ENCODE results near the gene COL19A1.

COL19A1 gene

DNA sequence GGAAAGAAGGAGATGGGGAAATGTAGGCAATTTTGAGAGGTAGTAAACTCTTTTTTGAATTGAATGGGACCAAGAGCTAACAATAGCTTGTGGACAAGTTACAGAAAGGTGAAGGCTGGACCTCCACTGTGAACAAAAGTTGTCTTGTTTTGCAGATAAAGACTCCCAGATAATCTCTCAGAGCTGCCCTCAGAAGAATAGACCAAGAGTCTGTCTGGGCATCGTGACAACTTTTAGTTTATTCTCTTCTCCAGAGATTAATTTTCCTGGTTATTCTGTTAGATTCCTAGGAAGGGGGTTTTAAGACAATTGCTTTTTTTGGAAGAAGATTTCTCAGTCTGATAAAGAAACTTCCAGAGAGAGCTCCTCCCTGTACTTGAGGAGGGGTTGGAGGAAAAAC is 161.9 kb downstream of the COL19A1 start:
- H3K79me2 ChIP-seq (ENCODE audit: low read length): no peaks in the 10 kb centered on the region
- no peak overlapping the region for H3K4me3 ChIP-seq (ENCODE audit: low read length)
- H2AFZ ChIP-seq (ENCODE audit: low read depth, low read length): no peak overlapping the region
- TF ChIP-seq, protein P1, sequence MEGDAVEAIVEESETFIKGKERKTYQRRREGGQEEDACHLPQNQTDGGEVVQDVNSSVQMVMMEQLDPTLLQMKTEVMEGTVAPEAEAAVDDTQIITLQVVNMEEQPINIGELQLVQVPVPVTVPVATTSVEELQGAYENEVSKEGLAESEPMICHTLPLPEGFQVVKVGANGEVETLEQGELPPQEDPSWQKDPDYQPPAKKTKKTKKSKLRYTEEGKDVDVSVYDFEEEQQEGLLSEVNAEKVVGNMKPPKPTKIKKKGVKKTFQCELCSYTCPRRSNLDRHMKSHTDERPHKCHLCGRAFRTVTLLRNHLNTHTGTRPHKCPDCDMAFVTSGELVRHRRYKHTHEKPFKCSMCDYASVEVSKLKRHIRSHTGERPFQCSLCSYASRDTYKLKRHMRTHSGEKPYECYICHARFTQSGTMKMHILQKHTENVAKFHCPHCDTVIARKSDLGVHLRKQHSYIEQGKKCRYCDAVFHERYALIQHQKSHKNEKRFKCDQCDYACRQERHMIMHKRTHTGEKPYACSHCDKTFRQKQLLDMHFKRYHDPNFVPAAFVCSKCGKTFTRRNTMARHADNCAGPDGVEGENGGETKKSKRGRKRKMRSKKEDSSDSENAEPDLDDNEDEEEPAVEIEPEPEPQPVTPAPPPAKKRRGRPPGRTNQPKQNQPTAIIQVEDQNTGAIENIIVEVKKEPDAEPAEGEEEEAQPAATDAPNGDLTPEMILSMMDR (IDR thresholded peaks at IDR 0.05; ENCODE audit: low read depth, low read length): no peak
- TF ChIP-seq EZH2phosphoT487 (IDR thresholded peaks at IDR 0.05; ENCODE audit: low read depth): no peak
- H3K9ac ChIP-seq (ENCODE audit: low read length): no peak overlapping the region
- H3K27me3 ChIP-seq (ENCODE audit: low read depth, low read length): no peaks in the 10 kb centered on the region
- H3K27ac ChIP-seq (ENCODE audit: low read length): no peak overlapping the region
- H3K4me1 ChIP-seq (ENCODE audit: low read length): no peaks in the 10 kb centered on the region
- H4K20me1 ChIP-seq (ENCODE audit: insufficient read depth, low read length): no peaks in the 10 kb centered on the region
- no peaks in the 10 kb centered on the region for H3K36me3 ChIP-seq (replicated peaks; ENCODE audit: low read depth, low read length)
- no peak overlapping the region for H3K4me2 ChIP-seq (ENCODE audit: low read length)
- no peaks in the 10 kb centered on the region for H3K9me3 ChIP-seq (ENCODE audit: insufficient read depth, low read length)

DNA sequence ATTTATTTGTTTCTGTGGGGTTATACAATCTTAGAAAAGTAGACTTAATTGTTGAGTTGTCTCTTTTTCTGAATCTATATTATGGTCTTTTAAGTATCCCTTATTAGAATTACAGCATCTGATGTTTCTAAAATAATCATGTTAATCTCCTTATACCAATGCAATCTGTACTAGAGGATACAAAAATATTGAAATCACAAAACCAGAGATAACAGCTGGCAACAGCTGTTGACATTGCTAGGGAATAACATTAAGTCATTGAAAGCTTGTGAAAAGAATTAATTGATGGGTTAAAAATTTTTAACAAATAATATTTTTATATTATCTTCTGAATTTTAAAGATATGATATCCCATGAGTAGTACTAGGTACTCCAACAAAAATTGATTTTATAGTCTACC is 162.6 kb downstream of the COL19A1 start:
- no peak overlapping the region for H3K4me2 ChIP-seq (ENCODE audit: low read length)
- TF ChIP-seq, protein P1 (IDR thresholded peaks at IDR 0.05; ENCODE audit: low read depth, low read length): no peak
- no peak for TF ChIP-seq EZH2phosphoT487 (IDR thresholded peaks at IDR 0.05; ENCODE audit: low read depth)
- no peak overlapping the region for H3K4me3 ChIP-seq (ENCODE audit: low read length)
- no peaks in the 10 kb centered on the region for H3K4me1 ChIP-seq (ENCODE audit: low read length)
- no peaks in the 10 kb centered on the region for H3K36me3 ChIP-seq (replicated peaks; ENCODE audit: low read depth, low read length)
- no peaks in the 10 kb centered on the region for H3K9me3 ChIP-seq (ENCODE audit: insufficient read depth, low read length)
- H3K27me3 ChIP-seq (ENCODE audit: low read depth, low read length): no peaks in the 10 kb centered on the region
- no peak overlapping the region for H3K27ac ChIP-seq (ENCODE audit: low read length)
- H3K79me2 ChIP-seq (ENCODE audit: low read length): no peaks in the 10 kb centered on the region
- H4K20me1 ChIP-seq (ENCODE audit: insufficient read depth, low read length): no peaks in the 10 kb centered on the region
- no peak overlapping the region for H2AFZ ChIP-seq (ENCODE audit: low read depth, low read length)
- H3K9ac ChIP-seq (ENCODE audit: low read length): no peak overlapping the region

DNA sequence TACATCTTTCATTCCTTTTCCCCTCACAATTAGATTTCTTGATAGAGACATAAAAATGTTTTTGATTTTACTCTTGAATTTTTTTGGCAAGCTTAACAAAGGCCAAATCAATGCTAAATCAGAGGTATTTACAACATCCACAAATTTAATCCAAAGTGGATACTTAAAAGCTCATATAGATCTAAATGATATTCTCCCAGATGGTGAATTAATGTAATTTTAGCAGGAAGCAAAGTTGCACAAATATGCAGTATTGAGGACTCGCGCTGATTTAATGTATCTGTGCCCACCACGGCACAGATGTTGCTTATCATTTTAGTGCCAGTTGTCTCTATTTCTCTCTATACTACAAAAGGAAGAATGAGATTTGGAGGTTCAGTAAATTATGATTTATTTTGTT is 167.4 kb downstream of the COL19A1 start:
- H3K36me3 ChIP-seq (replicated peaks; ENCODE audit: low read depth, low read length): no peaks in the 10 kb centered on the region
- H3K9me3 ChIP-seq (ENCODE audit: insufficient read depth, low read length): no peaks in the 10 kb centered on the region
- H3K9ac ChIP-seq (ENCODE audit: low read length): no peak overlapping the region
- H2AFZ ChIP-seq (ENCODE audit: low read depth, low read length): no peak overlapping the region
- no peak overlapping the region for H3K4me2 ChIP-seq (ENCODE audit: low read length)
- no peaks in the 10 kb centered on the region for H3K79me2 ChIP-seq (ENCODE audit: low read length)
- no peak overlapping the region for H3K4me3 ChIP-seq (ENCODE audit: low read length)
- no peaks in the 10 kb centered on the region for H3K27me3 ChIP-seq (ENCODE audit: low read depth, low read length)
- no peak overlapping the region for H3K27ac ChIP-seq (ENCODE audit: low read length)
- H3K4me1 ChIP-seq (ENCODE audit: low read length): no peaks in the 10 kb centered on the region
- H4K20me1 ChIP-seq (ENCODE audit: insufficient read depth, low read length): no peaks in the 10 kb centered on the region
- TF ChIP-seq, protein P1 (IDR thresholded peaks at IDR 0.05; ENCODE audit: low read depth, low read length): no peak
- no peak for TF ChIP-seq EZH2phosphoT487 (IDR thresholded peaks at IDR 0.05; ENCODE audit: low read depth)

DNA sequence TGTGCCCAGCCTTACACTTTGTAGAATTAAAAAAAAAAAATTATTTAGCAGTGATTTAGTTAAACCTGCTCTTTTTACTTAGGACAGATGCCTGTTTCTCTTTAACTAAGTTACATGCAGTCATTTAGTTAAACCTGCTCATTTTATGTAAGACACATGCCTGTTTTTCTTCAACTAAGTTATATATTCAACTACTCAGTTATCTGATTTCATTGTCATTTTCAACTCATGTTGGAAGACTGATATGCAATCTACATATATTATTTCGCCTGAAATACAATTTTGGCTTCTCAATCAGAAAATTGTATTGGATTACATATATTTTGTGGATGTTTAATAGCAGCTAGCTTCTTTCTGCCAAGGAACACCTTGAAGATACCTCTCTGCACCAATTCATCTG is 171.1 kb downstream of the COL19A1 start:
- Histone ChIP-seq H3K79me2 (ENCODE audit: low read length) (no peaks in the 10 kb centered on the region), H3K27ac (ENCODE audit: low read length) (no peak overlapping the region), H3K4me3 (ENCODE audit: low read length) (no peak overlapping the region), H3K27me3 (ENCODE audit: low read depth, low read length) (no peaks in the 10 kb centered on the region), H3K4me1 (ENCODE audit: low read length) (no peaks in the 10 kb centered on the region), H3K9ac (ENCODE audit: low read length) (no peak overlapping the region), H3K9me3 (ENCODE audit: insufficient read depth, low read length) (no peaks in the 10 kb centered on the region), H3K36me3 (replicated peaks; ENCODE audit: low read depth, low read length) (no peaks in the 10 kb centered on the region), H2AFZ (ENCODE audit: low read depth, low read length) (no peak overlapping the region), H3K4me2 (ENCODE audit: low read length) (no peak overlapping the region), H4K20me1 (ENCODE audit: insufficient read depth, low read length) (no peaks in the 10 kb centered on the region)
- no peak for TF ChIP-seq EZH2phosphoT487 (IDR thresholded peaks at IDR 0.05; ENCODE audit: low read depth)

DNA sequence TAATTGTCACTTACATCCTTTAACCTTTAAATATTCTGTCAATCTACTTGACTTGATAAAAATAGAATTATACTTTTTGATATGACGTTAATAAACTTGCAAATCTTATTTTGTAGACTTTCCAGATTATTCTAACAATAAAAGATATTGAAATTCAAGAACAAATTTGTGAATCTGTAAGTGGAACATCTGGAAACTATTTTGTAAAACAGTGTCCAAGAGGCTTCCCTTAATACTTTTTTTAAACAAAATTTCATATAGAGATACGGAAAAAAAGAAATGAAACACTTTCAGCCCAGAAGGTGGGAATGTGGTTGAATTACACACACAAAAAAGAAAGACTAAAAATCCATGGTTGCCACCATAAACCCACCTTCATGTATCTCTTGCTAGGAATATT is 174.4 kb downstream of the COL19A1 start:
- Histone ChIP-seq H3K27ac (ENCODE audit: low read length) (no peak overlapping the region), H3K9me3 (ENCODE audit: insufficient read depth, low read length) (no peaks in the 10 kb centered on the region), H3K79me2 (ENCODE audit: low read length) (no peaks in the 10 kb centered on the region), H3K36me3 (replicated peaks; ENCODE audit: low read depth, low read length) (no peaks in the 10 kb centered on the region), H3K4me1 (ENCODE audit: low read length) (no peaks in the 10 kb centered on the region), H4K20me1 (ENCODE audit: insufficient read depth, low read length) (no peaks in the 10 kb centered on the region), H3K27me3 (ENCODE audit: low read depth, low read length) (no peaks in the 10 kb centered on the region), H3K4me3 (ENCODE audit: low read length) (no peak overlapping the region), H2AFZ (ENCODE audit: low read depth, low read length) (no peak overlapping the region), H3K9ac (ENCODE audit: low read length) (no peak overlapping the region), H3K4me2 (ENCODE audit: low read length) (no peak overlapping the region)
- TF ChIP-seq EZH2phosphoT487 (IDR thresholded peaks at IDR 0.05; ENCODE audit: low read depth): no peak
- TF ChIP-seq, protein P1 (IDR thresholded peaks at IDR 0.05; ENCODE audit: low read depth, low read length): no peak

Data from OCI-LY3 (cell line).